ENCODE results near the gene DUSP16.

DNA sequence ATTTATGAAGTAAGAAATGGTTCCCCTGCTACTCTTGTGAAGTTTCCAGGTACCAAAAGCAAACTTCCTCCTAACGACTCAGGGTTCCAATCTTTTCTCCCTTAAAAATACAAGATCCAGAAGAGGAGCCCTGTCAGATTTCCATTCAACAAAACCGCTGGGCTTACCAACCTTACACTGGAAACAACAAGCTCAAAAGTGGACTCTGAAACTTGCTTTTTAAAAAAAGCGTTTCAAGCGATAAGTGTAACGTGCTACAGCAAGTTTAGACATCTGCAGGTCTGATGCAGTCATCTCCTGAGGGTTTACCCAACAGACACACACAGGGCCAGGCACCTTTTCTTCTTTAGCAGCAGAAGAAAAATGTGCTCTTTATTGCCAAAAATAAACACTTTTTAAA is 42.1 kb upstream of the DUSP16 start:
- TF ChIP-seq, protein P1, sequence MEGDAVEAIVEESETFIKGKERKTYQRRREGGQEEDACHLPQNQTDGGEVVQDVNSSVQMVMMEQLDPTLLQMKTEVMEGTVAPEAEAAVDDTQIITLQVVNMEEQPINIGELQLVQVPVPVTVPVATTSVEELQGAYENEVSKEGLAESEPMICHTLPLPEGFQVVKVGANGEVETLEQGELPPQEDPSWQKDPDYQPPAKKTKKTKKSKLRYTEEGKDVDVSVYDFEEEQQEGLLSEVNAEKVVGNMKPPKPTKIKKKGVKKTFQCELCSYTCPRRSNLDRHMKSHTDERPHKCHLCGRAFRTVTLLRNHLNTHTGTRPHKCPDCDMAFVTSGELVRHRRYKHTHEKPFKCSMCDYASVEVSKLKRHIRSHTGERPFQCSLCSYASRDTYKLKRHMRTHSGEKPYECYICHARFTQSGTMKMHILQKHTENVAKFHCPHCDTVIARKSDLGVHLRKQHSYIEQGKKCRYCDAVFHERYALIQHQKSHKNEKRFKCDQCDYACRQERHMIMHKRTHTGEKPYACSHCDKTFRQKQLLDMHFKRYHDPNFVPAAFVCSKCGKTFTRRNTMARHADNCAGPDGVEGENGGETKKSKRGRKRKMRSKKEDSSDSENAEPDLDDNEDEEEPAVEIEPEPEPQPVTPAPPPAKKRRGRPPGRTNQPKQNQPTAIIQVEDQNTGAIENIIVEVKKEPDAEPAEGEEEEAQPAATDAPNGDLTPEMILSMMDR (IDR thresholded peaks at IDR 0.05) = no peak
- no peak for TF ChIP-seq POLR2A (IDR thresholded peaks at IDR 0.05)

All from lower leg skin (tissue), 3 donors.